Activated T-cell treated with anti-CD3 and anti-CD28 coated beads for 48 hours (primary cell): Measurements from ENCODE around the gene ZNF37A.
"Not testable (repeated sequence)": the region's sequence is repeated elsewhere in the genome, so short reads cannot be mapped to it uniquely, and the experiment has no call there.

Experiments used
- DNase-seq: peaks from one replicate; pipeline ENCODE4 v3.0.0-alpha.2; 2020; ENCODE audit warnings: low read depth

Gene ZNF37A

GRCh38 chr10:38094158-38094926 is at the start of gene ZNF37A:
Gene ZNF37A, plus strand, starts transcription at chr10:38094337. Its CDS starts 2,281 bp downstream, at chr10:38096618.
- peak; percentile 81 for DNase-seq

- DNase-seq = no peak
These were observed 49.0 kb upstream of the ZNF37A start for GRCh38 chr10:38045129-38045528.

GRCh38 chr10:38047666-38048065 is 46.5 kb upstream of the ZNF37A start:
- DNase-seq = no peak

- DNase-seq = no peak
These were observed 43.9 kb upstream of the ZNF37A start for GRCh38 chr10:38050212-38050611.

- DNase-seq = no peak
These were observed 39.8 kb upstream of the ZNF37A start for GRCh38 chr10:38054361-38054797.

GRCh38 chr10:38055274-38055894 is 38.8 kb upstream of the ZNF37A start:
- DNase-seq = not testable (repeated sequence)

GRCh38 chr10:38069663-38070062 is 24.5 kb upstream of the ZNF37A start:
- DNase-seq = not testable (repeated sequence)

- DNase-seq = no peak
These were observed 23.6 kb upstream of the ZNF37A start for GRCh38 chr10:38070501-38070900.

- no peak for DNase-seq
These were observed 21.6 kb upstream of the ZNF37A start for GRCh38 chr10:38072552-38072951.

GRCh38 chr10:38076687-38077086 is 17.4 kb upstream of the ZNF37A start:
- DNase-seq = no peak

GRCh38 chr10:38093318-38093717 is 819 bp upstream of the ZNF37A start:
- DNase-seq = not testable (repeated sequence)

- no peak for DNase-seq
These were observed 350 bp upstream of the ZNF37A start for GRCh38 chr10:38093816-38094157.

- no peak for DNase-seq
These were observed 914 bp downstream of the ZNF37A start for GRCh38 chr10:38094927-38095574.

GRCh38 chr10:38102880-38103279 is 8.7 kb downstream of the ZNF37A start:
- no peak for DNase-seq

GRCh38 chr10:38103756-38104155 is 9.6 kb downstream of the ZNF37A start:
- no peak for DNase-seq

- DNase-seq = no peak
These were observed 18.0 kb downstream of the ZNF37A start for GRCh38 chr10:38112159-38112558.

- DNase-seq = no peak
These were observed 24.1 kb downstream of the ZNF37A start for GRCh38 chr10:38118072-38118807.

- no peak for DNase-seq
These were observed 24.9 kb downstream of the ZNF37A start for GRCh38 chr10:38119038-38119437.

GRCh38 chr10:38127812-38128211 is 33.7 kb downstream of the ZNF37A start:
- DNase-seq = no peak

- DNase-seq = no peak
These were observed 49.5 kb downstream of the ZNF37A start for GRCh38 chr10:38143587-38143986.

GRCh38 chr10:38146579-38147333 is 52.6 kb downstream of the ZNF37A start:
- DNase-seq = no peak

- DNase-seq = no peak
These were observed 53.5 kb downstream of the ZNF37A start for GRCh38 chr10:38147686-38148085.
